ENCODE measurements around the gene CDKL4.
A peak's percentile ranks its signal among the peaks of the same experiment; 100 is the strongest.
"Not testable (repeated sequence)": the region's sequence is repeated elsewhere in the genome, so short reads cannot be mapped to it uniquely, and the experiment has no call there.

The CDKL4 gene

GRCh38 chr2:39178756-39179155 lies 65.0 kb downstream of the CDKL4 start:
- no peak for DNase-seq (ENCODE audit: low read depth)

DNA sequence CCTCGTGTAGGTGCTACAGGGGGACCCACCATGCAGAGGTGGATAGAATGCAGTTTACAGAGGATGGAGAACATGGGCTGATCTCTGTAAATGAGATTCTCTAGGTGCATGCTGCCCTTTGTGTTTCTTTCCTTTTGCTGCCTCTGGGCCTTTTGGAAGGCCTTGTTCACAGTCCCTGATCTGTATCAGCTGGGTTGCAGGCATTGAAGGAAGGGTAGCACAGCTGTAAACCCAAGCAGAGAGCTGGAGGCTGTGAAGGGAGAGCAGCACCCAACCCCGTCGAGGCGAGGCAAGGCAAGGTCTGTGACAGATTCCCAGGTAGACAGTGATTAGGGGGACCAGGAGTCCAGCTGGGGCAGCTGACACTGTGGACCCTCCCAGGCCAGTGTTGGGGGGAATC lies 66.8 kb downstream of the CDKL4 start:
- no peak for DNase-seq (ENCODE audit: low read depth)

- DNase-seq (ENCODE audit: low read depth), result peak; percentile 25
Measured at GRCh38 chr2:39175026-39175812, 68.6 kb downstream of the CDKL4 start.

DNA sequence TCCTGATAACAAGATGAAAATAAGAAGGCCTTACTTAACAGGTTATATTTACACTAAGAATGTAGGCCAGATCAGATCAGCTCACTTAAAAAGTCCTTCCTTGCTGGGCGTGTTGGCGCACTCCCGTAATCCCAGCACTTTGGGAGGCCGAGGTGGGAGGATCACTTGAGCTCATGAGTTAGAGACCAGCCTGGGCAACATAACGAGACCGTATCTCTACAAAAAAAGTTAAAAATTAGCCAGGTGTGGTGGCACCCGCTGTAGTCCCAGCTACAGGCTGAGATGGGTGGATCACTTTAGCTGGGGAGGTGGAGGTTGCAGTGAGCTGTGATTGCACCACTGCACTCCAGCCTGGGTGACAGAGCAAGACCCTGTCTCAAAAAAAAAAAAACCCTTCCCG lies 69.7 kb downstream of the CDKL4 start:
- no peak for DNase-seq (ENCODE audit: low read depth)

GRCh38 chr2:39172047-39172706 lies 71.6 kb downstream of the CDKL4 start:
- DNase-seq (ENCODE audit: low read depth), result not testable (repeated sequence)

DNA sequence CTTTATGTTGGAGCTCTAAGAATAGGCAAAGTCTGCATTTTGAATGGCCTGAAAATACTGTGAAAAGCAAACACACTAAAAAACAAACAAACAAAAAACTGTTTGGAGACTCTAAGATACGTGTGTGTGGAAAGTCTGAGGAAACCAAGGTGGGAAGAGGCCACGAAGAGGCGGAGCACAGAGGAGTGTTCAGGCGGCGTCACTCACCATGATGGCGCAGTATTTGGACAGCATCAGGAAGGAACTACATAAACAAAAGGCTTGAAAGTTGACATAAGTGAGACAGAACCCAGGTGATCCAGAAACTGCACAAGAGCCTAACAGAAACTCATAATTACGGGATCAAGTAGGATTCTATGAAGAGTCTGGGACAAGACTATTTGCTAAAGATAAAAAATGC lies 72.1 kb downstream of the CDKL4 start:
- no peak for DNase-seq (ENCODE audit: low read depth)

DNA sequence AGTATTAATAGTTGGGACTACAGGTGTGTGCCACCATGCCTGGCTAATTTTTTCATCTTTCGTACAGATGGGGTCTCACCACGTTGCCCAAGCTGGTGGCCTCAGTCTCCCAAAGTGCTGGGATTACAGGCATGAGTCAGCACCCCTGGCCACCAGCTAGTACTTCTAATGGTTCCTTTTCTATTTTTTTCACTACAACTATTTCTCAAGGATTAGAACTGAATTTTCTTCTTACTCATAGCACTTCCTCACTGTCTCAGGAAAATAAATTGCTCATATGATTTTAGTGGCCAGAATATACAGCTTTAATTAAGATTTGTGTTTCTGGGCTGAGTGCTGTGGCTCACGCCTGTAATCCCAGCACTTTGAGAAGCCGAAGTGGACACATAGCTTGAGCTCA lies 79.7 kb downstream of the CDKL4 start:
- DNase-seq (ENCODE audit: low read depth), result peak; percentile 60

- DNase-seq (ENCODE audit: low read depth), result peak; percentile 43
Measured at GRCh38 chr2:39160982-39161381, 82.8 kb downstream of the CDKL4 start.

- no peak for DNase-seq (ENCODE audit: low read depth)
Measured at GRCh38 chr2:39159283-39159682, 84.5 kb downstream of the CDKL4 start.

- DNase-seq (ENCODE audit: low read depth), result peak; percentile 28
Measured at GRCh38 chr2:39158351-39158750, 85.4 kb downstream of the CDKL4 start.

- DNase-seq (ENCODE audit: low read depth), result no peak
Measured at GRCh38 chr2:39156846-39157245, 86.9 kb downstream of the CDKL4 start.

GRCh38 chr2:39156107-39156506 lies 87.7 kb downstream of the CDKL4 start:
- DNase-seq (ENCODE audit: low read depth), result peak; percentile 62

DNA sequence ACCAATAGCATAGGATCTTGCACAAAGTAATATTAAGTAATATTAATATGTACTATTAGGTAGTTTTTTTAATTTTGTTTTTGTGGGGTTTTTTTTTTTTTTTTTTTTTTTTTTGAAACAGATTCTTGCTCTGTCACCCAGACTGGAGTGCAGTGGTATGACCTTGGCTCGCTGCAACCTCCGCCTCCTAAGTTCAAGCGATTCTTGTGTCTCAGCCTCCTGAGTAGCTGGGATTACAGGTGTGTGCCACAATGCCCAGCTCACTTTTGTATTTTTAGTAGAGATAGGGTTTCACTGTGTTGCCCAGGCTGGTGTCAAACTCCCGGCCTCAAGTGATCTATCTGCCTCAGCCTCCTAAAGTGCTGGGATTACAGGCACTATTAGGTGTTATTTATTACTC lies 88.2 kb downstream of the CDKL4 start:
- DNase-seq (ENCODE audit: low read depth), result not testable (repeated sequence)

DNA sequence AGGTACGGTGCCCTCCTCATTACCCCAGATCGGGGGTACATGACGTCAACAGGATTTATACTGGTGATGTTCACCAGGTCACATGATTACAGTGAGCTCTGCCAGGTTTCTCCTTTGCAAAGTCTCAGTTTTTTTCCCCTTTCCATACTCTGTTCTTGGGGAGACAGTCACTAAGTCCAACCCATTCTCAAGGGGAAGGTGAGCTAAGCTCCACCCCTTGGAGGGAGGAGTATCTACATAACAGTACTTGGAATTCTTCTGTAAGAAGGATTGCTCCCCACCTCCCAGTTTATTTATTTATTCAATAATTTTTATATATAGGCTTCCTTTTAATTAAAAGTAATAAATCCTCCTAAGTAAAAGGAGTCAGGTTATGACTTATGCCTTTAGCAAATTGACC lies 88.8 kb downstream of the CDKL4 start:
- DNase-seq (ENCODE audit: low read depth), result peak; percentile 21

DNA sequence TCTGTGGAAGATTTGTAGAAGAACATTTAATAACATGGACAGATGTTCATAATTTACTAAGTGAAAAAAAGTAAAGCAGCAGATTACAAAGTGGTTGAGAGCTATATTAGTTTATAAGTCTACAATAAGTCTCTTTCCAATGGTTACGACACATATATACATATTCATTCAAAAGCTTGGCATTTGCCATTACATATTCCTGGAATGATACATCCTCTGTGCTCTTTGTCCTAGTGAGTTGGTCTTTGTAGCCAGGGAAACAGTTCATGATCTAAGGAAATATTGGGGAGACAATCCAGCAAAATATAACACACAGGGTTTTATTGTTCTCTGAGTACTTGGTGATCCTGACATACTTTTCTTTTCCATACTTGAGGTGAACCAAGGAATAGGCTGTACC lies 90.5 kb downstream of the CDKL4 start:
- DNase-seq (ENCODE audit: low read depth), result peak; percentile 16

- DNase-seq (ENCODE audit: low read depth), result no peak
Measured at GRCh38 chr2:39152504-39152903, 91.3 kb downstream of the CDKL4 start.

DNA sequence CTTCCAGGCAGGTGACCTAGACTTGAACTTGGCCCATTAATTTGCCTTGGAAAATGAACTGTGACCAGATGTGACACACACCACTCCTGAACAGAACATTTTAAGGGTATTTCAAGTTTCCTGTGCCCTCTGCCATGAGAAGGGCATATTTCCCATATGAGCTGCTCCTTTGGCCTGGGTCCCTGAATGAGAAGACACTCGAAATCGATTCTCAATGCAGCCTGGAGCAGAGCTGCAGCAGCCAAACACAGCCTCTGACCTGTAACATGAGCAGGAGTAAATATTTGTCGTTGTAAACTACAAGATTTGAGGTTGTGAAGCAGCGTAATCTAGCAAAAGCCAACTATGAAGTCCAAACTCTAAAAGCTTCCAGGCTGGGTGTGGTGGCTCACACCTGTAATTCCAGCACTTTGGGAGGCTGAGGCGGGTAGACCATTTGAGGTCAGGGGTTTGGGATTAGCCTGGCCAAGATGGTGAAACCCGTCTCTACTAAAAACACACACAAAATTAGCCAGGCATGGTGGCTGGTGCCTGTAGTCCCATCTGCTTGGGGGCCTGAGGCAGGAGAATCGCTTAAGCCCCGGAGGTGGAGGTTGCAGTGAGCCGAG lies 92.8 kb downstream of the CDKL4 start:
- no peak for DNase-seq (ENCODE audit: low read depth)

- DNase-seq (ENCODE audit: low read depth), result no peak
Measured at GRCh38 chr2:39150102-39150562, 93.6 kb downstream of the CDKL4 start.

- no peak for DNase-seq (ENCODE audit: low read depth)
Measured at GRCh38 chr2:39146630-39147029, 97.1 kb downstream of the CDKL4 start.

- no peak for DNase-seq (ENCODE audit: low read depth)
Measured at GRCh38 chr2:39145906-39146421, 97.8 kb downstream of the CDKL4 start.

GRCh38 chr2:39144416-39144815 lies 99.4 kb downstream of the CDKL4 start:
- DNase-seq (ENCODE audit: low read depth), result peak; percentile 24

- DNase-seq (ENCODE audit: low read depth), result no peak
Measured at GRCh38 chr2:39142904-39143605, 100.7 kb downstream of the CDKL4 start.

Measured in amniotic epithelial cell (primary cell).